ENCODE results near the gene ZNF385A.

Gene ZNF385A

DNA sequence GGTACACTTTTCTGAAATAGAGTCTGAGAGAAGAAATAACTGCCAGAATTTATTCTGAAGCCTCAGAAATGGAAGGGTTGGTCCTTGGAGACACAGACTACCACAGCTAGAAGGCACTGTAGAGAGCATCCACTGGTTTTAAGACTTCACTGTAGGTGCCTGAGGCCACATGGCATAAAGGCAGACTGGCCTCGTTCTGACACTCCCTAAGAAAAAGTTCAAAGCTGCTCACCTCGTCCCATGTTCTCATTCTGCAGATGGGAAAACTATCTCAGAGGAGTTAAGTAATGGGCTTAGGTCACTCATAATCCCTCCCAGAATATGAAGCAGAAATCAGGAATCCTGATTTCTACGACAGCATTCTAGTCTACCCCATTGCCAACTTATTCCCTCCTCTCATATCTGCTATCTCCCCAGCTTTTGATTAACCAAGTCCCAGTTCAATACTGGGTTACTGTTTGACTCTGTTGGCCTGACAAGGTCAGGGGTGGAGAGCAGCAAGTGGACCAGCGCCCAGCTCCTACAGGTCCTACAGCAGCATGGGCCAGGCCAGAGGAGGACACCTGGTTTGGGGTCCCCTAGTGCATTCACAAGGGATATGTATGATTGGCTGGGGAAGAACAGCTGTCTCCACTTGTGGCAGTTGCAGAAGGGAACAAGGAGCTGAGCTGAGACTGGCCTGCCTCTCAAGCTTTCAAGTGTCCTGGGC is 30.8 kb upstream of the ZNF385A start:
- no peak for DNase-seq (ENCODE audit: low read depth)

DNA sequence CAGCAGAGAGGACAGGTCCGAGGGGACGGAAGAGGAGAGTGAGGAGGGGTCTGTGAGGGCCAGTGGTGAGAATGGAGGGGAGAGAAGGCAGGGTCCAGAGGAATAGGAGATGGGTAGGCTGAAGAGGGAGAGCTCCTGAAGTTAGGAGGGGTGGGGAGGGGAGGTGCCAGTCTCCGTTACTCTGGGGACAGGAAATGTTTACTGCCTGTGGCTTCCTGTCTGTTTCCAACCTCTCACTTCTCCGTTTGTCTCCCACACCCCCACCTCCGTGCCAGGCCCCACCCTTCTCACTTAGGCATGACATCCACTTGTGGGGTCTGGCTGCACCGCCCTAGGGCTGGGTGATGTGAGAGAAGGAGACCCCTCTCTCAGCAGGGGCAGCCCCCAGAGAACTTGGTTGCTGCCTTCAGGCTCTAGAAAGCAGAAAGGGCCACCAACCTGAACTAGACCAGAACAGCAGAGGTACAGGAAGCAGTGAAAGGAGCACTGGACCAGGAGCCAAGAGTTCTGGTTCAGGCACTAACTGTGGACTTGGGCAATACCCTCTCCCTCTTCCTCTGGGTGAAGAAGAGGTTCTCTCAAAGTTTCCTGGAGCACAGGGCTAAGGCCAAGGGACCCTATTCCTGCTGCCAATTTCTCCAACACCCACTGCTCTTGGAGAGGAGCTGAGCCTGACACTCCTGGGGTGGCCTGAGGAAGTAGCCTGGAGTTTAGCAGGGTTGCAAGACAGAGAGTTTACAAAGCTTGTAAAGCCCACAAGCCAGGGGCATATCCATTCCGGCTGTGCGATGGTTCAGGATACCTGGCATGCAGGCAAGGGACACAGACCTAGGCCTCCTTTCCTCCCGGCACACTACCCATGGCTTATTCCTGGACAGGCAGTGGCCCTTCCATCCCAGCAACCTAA is 29.0 kb upstream of the ZNF385A start:
- no peak for DNase-seq (ENCODE audit: low read depth)

DNA sequence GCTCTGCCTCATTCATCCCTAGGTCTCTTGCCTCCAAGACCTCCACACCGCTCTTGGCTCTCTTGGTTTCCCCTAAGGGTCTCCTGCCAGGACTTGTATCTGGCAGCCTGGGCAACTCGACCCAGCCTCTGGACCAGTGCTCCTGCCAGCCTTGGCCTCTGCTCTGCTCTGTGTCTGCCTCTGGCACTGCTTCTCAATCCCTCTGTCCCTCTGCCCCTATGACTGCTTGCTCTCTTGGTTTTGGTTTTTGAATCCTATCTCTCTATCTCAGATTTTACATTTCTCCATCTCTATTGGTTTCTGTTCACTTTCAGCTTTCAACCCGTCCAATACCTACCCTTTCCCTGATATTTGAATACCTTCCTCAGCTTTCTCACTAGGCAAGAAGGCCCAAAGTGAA is 28.3 kb upstream of the ZNF385A start:
- DNase-seq (ENCODE audit: low read depth), result no peak

DNA sequence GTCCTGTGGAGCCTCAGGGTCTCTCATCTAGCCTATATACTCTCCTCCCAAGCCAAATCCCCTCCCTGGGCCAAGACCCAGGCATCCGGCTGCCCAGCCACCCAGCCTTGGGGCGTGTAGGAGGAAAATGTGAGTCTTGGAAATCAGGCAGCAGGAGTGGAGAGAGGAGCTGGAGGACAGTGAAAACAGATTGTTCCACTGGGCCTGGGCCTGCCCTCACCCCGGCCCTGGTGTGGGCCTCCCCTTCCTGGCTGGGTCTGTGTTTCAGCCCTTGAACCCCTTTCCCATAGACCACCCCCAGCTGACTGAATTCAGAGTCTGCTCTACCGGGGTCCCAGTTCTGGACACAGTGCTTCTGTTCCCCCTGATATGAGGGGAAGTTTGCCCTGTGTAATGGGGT is 27.8 kb upstream of the ZNF385A start:
- DNase-seq (ENCODE audit: low read depth), result no peak

DNA sequence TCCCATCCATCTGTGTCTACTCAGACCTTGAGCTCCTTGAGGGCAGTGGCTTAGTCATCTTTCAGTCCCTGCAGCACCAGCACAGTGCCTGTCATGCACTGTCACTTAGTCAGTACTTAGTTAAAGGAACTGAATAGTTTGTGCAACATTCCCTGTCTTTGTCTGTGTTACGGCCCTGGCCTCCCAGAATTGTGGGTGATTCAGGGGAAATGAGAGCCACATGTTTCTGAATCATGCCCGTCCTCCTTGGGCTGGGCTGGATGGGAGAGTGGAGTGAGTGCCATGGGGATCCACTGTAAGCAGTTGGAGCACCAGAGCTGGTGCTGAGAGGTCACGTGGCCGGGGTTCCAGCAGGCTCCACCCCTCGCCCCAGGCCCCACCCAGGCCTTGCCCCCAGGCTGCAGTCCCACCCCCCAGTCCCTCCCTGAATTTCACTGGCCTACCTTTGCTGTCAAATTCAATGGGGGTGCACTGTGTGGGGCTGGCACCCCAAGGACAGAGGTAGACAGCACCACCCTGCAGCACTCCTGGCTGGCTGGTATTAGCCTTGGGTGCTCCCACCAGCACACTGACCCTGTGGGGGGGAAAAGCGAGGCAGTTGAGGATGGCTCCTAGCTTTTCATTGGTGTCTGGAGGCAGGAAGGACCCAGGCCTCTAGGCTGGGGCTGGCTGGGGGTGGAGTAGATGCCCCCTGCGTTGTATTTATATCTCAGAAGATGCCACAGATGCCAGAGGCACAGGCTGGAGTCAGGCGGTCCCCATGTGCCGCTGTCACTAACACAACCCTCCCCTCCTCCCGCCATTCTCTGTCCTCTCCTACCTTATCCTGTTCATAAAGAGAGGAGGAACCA is 27.1 kb upstream of the ZNF385A start:
- DNase-seq (ENCODE audit: low read depth), result peak; percentile 99

DNA sequence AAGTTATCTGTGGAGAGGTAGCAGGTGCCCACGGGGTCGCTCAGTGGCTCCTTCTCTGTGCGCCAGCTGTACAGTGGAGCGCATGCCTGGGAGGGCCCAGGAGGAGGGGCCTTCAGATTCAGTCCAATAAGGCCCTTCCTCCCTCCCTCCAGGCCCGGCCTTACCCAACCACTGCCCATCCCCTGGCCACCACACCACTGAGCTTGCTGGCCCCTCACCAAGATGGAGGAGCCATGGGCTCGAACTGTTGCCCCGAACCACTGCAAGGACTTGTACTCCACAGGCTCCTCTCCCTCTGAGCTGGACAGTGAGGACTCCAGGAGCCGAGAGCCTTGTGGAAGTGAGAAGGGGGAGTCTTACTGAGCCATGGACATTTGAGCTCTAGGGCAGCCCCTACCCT is 24.7 kb upstream of the ZNF385A start:
- no peak for DNase-seq (ENCODE audit: low read depth)

DNA sequence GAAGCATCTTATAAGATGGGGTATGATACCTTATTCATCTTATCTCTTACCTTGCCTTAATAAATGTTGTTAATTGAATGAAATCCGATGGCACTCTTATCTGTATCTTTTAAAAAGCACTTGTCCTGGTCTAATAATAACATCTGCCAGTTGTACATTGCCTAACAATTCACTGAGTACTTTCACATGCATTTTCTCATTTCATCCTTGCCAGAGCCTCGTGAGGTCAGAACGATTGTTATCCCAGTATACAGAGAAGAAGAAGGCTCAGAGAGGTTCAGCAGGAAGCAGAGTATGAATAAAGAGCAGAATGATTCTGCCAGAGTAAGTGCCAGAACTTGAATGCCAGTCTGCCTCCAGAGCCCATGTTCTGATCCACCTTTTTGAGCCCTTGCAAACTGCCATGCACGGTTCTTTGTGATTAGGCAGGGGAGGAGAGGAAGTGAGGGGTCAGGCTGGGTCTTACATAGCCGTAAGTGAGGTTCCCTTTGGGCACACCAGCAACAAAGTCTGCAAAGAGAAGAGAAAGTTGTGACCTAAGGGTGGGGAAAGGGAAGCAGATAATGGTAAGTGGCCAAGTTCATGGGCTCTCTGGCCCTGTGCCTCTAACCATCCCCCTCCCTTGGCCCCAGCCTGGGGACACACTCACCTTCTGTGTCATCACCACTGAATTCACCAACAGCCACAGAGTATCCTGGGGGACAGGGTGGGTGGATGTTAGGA is 22.8 kb upstream of the ZNF385A start:
- no peak for DNase-seq (ENCODE audit: low read depth)

DNA sequence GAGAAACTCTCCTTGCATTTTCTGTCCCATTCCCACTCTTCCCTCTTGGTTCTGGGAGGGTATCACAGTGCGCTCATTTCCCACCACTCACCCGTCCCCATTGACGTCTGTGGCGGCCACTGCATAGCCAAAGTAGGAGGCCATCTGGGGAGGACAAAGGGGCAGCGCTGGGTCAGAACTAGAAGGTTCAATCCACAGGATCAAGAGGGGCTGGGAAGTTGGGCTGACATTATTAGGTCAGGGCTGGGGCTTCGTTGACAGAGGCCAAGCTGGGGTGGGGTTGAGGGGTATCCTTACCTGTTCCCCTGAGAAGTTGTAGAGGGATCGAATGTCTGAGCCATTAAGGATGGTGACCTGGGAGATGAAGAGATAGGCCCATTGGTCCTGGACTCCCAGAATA is 21.0 kb upstream of the ZNF385A start:
- no peak for DNase-seq (ENCODE audit: low read depth)

DNA sequence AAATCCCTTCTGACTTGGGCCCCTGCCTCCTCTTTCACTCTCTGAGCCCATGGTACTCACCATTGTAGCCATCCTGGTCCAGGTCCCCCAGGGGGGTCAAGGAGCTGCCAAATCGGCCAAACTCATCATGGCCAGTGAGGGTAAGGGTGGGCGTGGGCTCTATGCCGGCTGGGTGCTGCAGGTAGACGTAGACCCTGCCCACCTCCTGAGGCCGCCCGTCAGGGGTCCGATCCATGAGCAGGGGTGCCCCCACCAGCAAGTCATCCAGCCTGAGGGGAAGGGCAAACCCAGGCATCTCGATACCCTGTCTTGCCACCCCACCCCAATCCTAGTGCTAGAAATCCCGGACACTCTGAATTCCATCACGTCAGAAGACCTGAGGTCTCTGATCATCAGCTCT is 20.6 kb upstream of the ZNF385A start:
- no peak for DNase-seq (ENCODE audit: low read depth)

DNA sequence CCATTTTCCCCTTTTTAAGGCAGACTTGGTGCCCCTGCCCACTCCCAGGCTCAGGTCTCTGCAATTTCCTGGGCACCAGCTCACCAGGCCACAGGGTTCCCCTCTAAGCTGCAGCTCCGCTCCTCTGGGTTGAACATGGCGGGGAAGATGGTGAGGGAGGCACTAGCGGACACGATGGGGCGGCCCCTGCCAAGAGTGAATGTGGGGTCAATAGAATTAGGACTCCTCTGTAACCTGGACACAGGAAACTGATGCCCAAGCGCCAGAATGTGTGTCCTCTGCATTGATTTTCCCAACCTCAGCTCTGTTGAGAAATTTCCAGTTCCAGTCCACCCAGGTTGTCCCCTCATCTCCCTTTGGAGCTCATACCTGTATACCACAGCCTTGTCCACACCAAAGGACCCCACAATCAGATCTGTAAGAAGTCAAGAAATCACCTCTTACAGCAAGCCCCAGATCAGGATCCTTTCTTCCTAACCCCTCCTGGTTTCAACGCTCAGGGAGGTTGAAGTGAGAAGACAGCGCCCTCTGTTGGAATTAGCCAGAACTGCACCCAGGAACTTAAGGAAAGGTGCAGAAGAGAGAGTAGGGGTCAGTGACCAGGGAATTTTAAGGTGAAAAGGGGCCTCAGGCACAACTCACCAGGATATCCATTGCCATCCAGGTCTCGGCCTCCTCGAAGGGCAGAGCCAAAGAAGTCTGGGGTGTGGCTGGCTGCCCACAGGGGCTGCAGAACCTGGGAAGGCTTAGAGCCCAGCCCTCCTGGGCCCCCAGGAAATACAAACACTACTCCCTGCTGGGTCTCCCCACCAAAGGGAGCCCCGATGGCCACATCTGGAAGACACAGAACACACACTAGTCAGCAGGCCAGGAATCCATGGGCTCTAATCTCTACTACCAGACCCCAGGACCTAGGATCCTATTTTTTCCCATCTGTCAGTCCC is 19.8 kb upstream of the ZNF385A start:
- no peak for DNase-seq (ENCODE audit: low read depth)

DNA sequence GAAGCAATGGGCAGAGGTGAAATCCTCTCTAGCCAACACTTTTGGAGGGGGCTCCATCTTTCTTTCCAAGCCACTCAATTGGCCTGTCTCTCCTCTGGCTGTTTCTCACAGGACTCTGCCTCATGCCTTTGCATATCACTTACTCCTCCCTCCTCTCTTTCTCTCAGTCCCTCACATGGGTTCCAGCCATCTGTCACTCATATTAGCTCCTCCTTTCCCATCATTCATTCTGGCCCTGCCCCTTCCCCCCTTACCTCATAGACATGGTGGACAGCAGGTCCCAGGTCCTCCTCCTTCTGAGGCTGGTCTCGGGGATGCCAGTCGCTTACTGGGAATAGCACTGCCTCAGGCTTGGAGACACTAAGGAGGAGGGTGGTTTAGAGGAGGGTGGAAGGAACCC is 16.6 kb upstream of the ZNF385A start:
- no peak for DNase-seq (ENCODE audit: low read depth)

DNA sequence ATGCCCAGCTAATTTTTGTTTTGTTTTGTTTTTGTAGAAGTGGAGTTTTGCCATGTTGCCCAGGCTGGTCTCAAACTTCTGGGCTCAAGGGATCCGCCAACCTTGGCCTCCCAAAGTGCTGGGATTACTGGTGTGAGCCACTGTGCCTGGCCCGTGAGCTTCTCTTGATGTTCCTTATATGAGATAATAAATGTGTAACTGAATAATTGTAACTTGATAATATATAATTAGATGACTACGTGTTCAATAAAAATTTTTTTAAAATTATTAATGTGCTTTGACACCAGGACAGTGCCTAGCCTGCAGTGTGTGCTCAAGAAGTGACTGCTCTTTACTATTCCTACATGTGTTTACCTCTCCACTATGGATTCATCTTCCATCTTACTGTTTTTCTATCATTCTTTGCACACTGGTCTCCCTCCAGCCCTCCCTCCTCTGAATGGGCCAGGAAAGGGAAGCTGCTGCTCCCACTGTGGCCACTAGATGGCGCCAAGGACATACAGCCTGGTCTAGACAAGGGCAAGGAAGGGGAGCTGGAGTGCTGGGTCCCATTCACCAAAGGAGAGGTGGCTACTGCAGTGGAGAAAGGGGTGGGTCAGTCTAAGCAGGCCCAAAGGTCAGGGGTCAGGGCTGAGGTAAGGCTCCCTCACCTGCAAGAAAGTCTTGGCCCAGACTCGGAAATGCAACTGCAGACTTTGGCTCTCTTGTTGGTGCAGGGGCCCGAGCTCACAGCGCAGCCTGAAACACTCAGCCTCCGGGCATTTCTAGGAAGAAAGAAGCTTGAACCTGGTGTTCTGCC is 14.7 kb upstream of the ZNF385A start:
- DNase-seq (ENCODE audit: low read depth), result peak; percentile 70

DNA sequence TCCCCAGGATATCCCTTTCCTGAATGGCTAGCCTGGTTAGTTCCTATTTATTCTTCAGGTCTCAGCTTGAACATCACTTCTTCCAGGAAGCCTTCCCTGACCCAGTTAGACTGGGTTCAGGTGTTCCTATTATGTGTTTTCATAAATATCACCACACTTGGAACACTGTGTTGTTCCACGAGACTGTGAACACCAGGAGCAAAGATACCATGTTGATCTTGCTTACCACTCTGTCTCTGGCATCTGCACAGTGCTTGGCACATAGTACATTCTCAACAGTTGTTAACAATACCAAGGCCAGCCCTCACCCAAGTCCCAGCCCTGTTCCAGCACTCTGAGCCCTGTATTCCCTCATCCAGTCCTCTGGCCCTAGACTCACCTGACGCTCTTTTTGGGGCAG is 13.7 kb upstream of the ZNF385A start:
- DNase-seq (ENCODE audit: low read depth), result no peak

DNA sequence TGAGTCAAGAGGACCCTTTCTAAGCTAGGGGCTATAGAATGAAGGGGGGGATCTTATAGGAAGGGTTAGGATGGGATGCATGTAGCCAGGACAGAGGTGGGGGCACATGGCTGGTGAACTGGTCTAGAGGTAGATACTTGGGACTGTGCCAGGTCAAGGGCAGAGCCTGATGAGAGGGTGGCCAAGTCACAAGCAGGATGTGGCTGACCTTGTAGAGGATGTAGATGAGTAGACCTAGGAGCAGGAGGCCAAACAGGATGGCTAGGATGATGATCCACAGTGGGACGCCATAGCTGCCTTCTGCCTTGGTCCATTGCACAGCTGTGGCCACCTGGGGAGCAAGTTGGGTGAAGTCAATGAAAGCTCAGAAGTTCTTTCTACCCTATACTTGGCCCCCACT is 12.6 kb upstream of the ZNF385A start:
- no peak for DNase-seq (ENCODE audit: low read depth)

DNA sequence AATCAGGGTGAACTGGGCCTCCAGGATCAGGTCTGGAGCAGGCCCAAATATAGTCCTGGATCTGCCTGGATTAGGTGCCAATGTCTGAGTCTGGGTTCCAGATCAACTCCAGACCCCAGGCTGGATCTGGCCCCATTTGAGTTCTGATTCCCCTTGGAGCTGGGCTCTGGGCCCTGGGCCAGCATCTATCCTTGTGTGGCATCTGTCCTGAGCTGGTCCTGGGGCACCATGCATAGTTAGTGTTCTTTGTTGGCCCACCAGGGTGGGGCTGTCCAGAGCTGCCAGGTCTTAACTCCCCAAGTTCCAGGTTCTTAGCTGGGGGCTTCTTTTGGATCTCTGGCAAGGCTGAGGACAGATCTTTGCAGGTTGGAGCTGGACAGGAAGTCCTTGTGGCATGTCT is 11.0 kb upstream of the ZNF385A start:
- DNase-seq (ENCODE audit: low read depth), result no peak

DNA sequence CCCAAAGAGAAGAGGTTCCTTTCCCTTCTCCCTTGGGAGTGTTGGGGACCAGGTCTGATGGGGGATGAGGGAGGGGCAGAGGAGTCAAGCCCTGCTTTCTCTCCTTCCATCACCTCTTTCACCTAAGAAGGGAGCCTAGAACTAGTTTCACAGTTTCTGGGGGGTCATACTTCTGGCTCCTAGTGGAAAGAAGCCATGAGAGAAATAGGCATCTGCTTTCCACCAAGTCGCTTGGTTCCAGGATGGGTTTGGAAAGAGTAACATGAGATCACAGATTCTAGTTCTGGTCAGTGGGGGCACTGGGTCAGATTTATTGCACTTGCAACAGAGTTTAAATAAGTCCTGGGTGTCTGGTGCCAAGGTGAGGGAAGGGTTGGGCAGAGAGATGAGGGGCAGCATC is 10.5 kb upstream of the ZNF385A start:
- no peak for DNase-seq (ENCODE audit: low read depth)

DNA sequence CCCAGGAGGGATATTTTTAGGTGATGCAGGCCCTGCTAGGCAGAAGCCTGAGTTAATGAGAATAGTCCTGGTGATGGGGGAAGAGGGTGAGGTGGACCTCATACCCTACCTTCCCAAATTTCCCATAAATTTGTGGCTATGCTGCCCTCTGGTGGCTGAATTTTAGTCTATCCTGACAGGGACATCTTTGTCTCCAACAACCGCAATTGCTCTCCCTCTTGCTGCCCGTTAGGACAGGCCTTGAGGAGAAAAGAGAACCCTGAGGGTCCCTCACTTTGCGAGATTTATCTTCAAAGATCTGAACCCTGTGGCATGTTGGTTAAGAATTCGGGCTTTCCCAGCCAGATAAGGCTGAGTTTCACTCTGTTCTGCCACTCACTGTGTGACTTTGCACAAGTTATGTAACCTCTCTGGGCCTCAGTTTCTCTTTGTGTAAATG is 9.8 kb upstream of the ZNF385A start:
- peak; percentile 43 for DNase-seq (ENCODE audit: low read depth)

DNA sequence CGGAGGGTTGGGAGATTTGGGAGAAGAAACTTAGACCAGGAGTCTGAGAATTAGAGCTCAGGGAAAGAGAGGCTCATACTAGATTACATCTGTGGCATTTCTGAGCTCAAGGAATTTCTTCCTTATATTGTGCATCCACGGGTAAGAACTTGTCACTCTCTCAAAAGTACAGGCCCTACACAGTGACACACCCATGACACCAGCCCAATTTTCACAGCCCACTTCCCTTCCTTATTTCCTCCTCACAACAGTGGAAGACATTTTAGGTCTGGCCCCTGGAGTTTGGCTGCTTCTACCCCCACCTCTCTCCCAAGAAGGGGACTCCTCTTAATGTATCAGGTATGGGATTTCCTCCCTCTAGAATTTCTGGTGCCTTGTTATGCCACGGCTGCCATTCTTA is 9.2 kb upstream of the ZNF385A start:
- no peak for DNase-seq (ENCODE audit: low read depth)

DNA sequence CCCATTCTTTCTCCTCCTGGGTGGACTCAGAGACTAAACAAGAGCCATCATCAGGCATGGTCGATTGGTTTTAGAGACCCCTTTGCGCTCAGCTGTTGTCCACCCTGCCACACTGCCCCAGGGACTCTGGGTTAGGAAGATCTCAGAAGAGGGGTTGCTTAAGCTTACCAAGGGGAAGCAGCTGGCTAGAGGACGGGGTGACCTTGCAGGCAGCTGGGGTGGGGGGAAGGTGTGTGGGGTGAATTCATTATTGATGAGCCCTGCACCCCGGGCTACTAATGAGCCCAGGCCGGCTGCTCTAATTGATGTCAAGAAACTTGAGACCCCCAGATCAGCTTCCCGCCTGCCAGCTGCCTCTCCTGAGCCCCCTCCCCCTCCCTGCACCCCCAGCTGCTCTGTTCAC is 8.7 kb upstream of the ZNF385A start:
- no peak for DNase-seq (ENCODE audit: low read depth)

Data from stromal cell of bone marrow (primary cell).